NCI-H526 (cell line): ENCODE measurements around the gene AURKA.
"Not testable (repeated sequence)": the region's sequence is repeated elsewhere in the genome, so short reads cannot be mapped to it uniquely, and the experiment has no call there.

ENCODE experiments used
- DNase-seq, 2 experiments: peaks; one replicate each; lab custom pipeline; 2025; lab: John Stamatoyannopoulos, UW

AURKA gene

DNA sequence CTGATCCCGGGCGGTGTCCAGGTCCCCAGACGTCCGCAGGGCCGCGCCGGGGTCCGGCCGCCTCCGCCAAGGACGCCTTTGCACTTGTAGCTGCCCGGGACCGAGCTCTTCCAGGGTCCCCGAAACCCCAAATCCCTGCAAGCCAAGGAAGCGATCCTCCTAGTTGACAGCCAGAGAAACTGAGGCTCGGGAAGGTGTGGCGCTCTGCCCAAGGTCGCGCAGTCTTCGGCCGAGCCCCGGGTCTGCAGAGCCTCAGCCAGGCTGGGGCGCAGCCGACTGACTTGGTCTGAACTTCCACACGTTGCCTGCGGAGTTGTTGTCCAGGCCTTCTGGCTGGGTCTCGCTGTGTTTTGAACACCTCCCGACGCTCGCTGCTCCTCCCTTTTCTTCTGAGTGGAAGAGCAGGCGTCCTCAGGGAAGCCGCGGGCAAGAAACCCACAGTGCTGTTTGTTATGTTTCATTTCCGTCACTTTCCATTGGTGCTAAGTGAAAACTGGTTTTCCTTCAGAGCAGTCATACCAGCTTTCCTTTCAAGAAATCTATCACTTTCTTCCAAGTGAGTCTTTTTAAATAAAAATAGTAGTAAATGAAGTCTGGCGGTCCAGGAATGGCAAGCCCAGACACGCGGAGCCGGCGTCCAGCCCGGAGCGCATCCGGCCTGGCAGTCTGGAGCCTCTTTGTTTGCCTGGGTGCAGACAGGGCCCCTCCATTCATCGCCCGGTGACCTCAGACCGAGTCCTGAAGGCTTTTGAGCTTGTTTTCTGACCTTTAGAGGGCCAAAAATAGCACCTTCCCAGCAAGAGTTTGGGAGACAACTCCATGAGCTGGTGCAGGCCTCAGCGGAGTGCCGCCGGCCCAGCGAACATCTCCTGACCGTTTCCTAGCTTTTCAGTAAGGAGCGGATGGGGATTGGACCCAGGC, 32.5 kb downstream of the AURKA start:
- peak; percentile 56 to 84 for DNase-seq

DNA sequence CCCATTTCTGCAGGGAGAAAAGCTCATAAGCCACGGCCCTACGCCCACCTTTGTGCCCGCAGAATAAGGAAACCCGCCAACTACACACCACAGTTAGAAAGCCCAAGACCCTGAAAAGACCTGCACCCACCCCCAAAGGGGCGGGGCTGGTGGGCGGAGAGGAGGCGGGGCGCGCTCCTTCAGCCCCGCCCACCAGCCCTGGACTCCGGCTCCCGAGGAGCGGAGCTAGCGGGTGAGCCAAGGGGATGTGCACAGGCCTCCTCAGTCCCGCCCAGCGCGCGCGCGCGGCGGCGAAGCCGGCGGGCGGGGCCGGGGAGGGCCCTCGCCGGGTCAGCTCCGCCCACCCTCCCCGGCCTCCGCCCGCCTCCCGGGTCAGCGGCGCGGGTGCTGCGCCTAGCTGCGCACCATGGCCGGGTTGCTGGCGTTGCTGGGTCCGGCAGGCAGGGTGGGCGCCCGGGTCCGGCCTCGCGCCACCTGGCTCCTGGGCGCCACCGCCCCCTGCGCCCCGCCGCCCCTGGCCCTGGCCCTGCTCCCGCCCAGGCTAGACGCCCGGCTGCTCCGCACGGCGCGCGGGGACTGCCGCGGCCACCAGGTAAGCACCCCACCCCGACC, 33.3 kb downstream of the AURKA start, which contains the start of gene FAM210B:
FAM210B (plus strand) TSS at position 375 of the 612 bp plus-strand sequence; CDS start at position 407, 32 bp downstream.
- DNase-seq = peak; percentile 73 to 95

DNA sequence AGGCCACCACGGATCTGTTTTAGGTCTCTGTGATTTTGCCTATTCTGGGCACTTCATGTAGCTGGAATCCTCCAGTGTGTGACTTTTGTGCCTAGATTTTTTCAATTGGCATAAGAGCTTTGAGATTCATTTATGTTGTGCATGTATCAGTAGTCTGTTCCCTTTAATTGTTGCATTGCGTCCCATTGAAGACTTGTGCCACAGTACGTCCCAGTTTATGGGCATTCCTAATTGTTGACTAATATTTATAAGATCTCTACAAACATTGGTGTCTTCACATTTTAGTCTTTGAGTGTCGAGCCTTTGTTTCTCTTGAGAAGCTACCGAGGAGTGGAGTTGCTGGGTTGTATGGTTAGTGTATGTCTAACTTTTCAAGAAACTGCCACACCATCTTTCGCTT, 33.9 kb downstream of the AURKA start:
- no peak for DNase-seq

DNA sequence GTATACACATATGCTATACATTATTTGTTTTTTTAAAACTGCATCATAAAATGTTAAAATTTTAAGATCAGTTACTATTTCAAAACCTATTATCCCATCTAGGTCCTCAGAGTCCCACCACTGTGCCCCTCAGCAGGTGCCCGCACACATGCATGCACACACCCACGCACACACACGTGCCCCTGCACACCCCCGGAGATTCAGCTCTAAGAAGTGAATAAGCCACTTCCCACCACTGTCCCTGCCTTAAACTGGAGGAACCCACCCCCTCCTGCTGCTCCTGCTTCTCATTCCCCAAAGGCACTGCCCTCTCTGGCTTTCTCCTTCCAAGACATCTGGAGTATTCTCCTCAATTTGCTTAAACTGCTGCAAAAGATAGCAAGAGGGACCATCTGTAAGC, 38.7 kb downstream of the AURKA start:
- no peak for DNase-seq

DNA sequence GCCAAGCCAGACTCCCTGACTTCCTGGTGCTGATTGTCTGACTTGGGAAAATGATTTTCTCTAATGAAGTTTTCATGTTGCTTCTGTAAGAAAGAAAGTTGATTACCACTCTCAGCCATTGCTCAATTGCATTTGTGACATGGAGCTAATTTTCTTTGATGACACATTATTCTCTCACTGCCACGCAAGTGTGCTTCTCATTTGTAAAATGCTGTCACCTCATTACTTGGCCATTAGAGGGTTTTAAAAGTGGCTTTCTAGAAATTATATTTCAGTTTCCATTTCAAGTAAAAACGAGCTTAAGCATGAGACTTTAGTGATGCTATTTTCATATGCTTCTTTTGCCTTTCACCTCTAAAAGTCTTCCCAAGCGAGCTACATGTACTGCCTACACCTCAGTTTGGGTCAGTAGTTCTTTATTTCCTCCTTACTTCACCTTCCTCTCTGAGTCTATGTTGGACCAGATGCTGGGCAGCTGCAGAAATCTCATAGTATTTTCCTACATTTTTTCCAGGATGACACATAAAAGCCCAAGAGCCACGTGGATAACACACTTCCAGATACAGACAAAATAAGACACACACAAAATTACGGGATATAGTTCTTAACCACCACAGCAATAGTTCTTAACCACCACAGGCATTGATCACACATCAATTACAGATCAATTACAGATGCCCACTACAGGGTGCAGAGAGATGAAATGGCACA, 39.5 kb downstream of the AURKA start:
- no peak for DNase-seq

DNA sequence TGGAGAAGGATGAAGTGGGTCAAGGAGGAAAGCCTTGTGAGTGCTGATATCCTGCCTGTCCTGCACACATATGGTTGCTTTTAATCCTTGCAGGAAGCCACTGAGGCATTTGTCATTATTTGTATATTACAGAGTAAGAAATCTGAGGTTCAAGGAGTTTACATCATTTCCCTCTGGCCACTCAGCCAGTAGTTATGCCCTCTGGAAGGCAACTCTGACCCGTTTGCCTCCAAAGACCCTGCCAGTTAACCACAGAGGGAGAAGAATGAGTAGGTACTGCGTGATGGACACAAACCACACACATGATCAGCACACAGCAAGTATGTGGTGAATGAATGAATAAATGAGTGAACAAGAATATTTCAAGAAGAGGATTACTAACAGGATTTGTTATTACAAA, 41.2 kb downstream of the AURKA start:
- DNase-seq = no peak

DNA sequence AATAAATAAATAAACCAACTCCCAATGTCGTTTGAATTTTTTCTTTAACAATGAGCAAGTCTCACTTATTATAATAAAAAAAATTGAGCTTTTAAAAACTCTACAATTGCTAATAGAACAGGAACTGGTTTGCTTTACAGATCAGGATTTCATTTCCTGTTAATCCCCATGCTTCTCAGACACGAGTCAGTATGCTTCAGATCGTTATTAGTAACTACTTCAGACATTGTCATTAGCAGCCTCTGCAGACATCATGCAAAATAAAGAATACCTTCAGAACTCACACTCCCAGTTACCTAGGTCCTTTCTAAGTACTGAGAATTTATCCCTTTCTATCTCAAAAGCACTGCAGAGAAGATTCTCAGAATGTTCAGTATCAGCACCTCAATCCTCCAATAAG, 43.3 kb downstream of the AURKA start:
- DNase-seq = no peak

DNA sequence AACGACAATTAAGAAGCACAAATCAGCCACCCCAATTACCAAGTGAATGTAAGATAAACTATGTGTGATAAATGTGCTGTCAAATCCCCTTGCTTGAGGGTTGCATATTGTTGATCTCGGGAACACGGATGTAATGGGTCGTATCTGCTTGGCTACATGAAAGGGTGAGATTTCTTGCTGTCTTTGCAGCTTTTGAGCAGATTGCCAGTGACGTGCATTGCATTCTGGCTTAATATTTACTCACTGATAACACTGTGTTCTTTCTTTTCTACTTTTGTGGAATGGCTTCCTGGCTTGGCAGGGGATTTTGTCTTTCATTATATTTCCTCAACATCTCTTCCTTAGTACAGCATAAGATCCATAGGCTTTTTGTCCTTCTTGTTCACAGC, 43.7 kb downstream of the AURKA start:
- no peak for DNase-seq

DNA sequence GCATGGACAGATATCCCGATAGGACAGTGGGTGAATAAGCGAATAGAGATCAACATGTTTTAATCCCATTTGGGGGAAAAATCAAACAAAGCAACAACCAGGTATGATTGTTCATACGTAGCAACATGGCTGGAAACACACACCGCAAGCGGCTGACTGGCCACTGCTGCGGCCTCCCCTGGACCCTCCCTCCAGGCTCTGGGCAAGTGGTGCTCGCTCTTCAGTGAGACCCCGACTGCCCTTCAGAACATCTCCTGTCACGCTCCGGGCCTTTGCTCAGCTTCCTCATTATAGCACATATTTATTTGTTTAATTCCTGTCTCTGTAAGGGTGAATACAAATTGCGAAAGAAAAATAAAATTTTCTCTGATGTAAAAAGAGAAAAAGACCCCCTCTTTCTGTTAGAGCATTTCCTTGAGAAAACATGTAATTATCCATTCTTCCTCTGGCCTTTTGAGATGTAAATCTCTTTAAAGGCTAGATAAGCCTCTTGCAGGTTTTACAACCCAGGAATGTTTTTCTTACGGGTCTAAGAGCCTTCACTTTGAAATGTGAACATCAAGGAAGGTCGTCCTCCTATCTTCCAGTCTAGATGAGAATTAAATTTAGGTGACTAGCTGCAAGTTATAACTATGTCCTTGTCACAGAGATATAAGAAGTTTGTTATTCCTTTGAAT, 44.2 kb downstream of the AURKA start:
- DNase-seq = no peak

DNA sequence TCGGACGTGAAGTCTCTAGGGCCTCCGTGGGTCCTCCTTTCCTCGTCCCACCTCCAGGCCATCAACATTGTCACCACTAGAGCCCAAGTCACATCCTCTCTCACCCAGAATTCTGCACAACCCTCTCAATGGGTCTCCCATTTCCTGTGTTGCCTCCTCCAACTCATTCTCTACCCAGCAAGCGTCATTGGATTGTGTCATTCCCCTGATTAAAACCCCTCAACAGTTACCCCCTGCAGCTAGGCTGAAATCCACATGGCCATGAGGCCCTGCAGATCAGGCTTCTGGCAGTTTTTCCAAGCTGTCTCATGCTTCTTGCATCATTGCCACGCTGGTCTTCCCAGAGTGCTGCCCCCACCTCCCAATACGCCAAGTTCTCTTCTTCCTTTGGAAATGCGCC, 46.1 kb downstream of the AURKA start:
- DNase-seq = no peak

DNA sequence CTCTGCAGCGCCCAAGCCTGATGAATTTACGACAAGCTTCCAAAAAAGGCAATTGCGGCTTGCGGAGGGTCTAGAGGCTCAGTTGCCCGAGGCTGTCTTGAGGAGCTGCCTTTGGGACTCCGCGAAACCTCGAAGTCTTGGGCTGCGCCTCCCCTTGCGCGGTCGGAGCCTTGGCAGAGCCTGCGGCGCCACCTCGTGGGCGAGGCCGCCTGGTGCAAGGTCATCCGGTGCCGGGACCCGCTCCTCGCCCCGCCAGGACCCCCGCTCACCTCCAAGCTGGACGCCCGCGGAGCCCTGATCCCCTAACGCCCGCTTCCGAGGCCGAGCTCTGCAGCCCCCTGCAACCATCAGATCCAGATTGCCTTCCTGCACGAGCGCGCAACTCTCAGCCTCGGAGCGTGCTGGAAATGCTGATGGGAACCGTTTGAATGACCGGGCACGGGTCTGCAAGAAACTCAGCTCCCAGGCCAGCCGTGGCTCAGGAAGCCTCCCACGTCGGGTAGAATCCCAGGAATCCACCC, 48.1 kb downstream of the AURKA start:
- DNase-seq = peak in 1 of 2 experiments; percentile 71

DNA sequence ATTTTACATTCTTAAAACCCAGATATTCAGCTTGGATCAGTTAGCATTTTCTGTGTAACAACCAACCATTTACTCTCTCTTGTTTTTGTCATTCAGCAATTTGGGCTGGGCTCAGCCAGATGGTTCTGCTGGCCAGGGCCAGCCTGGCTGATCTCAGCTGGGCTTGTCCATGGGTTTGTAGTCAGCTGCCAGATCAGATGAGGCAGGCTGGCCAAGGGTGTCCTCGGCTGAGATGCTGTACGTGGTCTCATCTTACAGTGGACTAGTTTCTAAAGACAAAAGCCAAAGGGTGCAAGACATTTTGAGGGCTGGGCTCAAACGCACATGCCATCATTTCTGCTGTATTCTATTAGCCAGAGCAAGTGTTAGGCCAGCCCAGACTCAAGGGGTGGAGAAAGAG, 49.2 kb downstream of the AURKA start:
- DNase-seq = no peak

DNA sequence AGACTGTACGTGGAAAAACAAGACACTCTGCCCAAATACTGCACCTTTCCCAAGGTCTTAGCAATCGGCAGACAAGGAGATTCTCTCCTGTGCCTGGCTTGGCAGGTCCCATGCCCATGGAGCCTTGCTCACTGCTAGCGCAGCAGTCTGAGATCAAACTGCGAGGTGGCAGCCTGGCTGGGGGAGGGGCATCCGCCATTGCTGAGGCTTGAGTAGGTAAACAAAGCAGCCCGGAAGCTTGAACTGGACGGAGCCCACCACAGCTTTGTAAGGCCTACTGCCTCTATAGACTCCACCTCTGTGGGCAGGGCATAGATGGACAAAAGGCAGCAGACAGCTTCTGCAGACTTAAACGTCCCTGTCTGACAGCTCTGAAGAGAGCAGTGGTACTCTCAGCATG, 55.3 kb downstream of the AURKA start:
- DNase-seq = not testable (repeated sequence)

DNA sequence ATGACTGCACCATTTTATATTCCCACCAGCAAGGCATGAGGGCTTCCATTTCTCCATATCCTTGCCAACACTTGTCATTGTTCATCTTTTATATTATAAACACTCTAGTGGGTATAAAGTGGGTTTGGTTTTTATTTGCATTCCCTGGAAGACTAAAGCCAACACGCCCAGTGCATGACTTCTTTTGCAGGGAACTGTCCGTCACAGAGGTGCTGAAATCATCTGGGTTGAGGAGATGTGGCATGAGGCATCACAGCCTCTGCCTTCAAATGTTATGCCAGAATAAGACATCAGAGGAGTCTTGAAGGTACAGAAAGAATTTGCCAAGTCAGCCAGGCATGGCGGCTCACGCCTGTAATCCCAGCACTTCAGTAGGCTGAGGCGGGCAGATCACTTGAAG, 63.2 kb downstream of the AURKA start:
- no peak for DNase-seq

DNA sequence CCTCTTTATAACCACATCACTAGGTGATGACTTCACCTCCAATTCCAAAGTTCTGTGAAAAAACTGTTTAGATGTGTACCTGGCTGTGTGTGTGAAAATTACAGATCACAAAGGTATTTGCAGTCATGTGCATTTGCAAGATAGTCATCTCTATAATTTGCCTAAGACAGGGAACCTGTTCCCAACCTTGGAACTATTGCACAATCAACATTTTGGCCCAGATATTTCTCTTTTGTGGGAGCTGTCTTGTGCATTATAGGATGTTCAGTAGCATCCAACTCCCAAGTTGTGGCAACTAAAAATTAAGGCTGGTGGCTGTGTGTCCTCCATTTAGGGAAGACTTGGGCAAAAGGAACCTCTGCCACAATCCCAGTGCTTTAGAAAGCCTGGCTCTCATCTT, 67.2 kb downstream of the AURKA start:
- no peak for DNase-seq

DNA sequence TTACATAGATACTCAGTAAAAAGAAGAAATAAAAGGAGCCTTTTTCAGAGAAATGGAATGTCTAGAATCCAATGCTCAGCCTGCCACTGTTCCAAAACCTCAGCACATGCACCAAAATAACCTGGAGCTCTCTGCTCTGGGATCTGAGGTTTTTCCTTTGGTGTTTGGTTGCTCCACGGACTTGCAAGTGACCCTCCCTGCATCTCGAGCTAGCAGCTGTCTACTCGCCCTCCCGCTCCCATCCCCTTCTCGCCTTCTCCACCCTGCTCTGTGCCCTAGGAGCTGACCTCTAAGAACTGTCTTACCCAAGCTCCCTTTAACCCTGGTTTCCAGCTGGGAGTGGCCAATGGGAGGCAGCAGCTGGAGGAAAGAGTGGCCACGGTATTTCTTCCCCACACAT, 68.4 kb downstream of the AURKA start:
- DNase-seq = no peak

DNA sequence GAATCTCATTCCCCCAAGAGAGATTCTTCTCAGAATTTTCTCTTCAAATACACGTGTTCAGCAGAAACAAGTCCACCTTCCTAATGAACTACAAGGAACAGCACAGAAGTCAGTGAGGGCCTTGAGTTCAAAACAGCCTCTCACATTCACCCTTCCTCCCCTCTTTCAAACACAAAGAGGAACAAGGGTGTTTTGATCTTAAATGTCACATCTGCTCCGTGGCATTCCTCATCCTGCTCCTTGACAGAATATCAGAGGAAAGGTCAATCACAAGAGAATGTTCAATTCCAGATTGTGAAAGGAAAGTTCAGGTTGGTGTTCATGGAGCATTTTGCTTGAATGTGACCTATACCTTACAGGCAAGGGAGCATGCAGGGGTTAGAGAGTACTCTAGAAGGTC, 68.8 kb downstream of the AURKA start:
- DNase-seq = no peak

DNA sequence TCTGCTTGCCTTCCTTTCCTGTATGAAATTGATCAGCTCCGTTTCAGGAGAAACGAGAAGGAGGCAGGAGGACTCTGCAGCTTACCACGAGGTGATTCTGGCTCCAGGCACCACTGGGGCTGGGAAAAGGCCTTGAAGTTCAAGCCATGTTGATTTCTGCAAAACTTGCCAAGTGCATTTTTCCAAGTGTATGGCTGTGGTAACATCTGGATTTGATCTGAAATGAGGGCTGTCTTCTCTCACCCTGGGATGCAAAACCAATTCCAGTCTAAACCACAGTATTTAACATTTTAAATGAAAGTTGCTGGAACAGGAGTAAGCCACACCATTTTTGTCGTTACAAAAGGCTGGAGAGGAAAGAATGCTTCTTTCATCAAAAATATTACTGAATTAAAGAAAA, 69.3 kb downstream of the AURKA start:
- no peak for DNase-seq
